ENCODE data around the gene ASCL1.

Gene ASCL1

DNA sequence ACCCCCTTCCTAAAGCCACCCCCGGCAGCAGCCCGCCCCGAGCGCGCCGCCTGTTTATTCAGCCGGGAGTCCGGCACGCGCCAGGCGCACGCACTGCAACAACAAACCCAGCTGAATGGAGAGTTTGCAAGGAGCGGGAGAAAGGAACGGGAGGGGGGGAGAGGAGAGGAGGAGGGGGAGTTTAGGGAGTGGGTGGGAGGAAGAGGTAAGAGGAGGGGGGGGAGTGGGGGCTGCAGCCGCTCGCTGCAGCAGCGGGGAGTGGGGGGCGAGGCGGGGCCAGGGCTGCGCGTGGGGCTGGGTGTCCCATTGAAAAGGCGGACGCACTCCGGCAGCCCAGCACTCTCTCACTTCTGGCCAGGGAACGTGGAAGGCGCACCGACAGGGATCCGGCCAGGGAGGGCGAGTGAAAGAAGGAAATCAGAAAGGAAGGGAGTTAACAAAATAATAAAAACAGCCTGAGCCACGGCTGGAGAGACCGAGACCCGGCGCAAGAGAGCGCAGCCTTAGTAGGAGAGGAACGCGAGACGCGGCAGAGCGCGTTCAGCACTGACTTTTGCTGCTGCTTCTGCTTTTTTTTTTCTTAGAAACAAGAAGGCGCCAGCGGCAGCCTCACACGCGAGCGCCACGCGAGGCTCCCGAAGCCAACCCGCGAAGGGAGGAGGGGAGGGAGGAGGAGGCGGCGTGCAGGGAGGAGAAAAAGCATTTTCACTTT, at the start of gene ASCL1:
ASCL1 (plus strand) TSS at position 336 of the 712 bp plus-strand sequence. CDS start 571 bp downstream, outside the sequence.
- Histone ChIP-seq H3K4me1 (ENCODE audit: control insufficient read depth, insufficient read depth, low read length) (no peaks in the 10 kb centered on the region), H3K36me3 (ENCODE audit: control insufficient read depth in 2 of 2, insufficient read depth in 1 of 2, low read length in 2 of 2) (no peaks in the 10 kb centered on the region), H3K27ac (ENCODE audit: extremely low read depth, low read depth, low read length) (no peak within 1 kb of the TSS), H3K9me3 (ENCODE audit: control insufficient read depth, insufficient read depth, low read depth, low read length) (no peaks in the 10 kb centered on the region), H3K4me3 (ENCODE audit: low read depth, low read length) (peak within 1 kb of the TSS; percentile 22)
- ChIA-PET POLR2A (interaction anchor here (0.6 kb wide), 1 partner anchor 128 kb away, joined by 3 read pairs; no protein-coding TSS in a partner anchor), CTCF (no interaction called here)
- TF ChIP-seq, protein P1, sequence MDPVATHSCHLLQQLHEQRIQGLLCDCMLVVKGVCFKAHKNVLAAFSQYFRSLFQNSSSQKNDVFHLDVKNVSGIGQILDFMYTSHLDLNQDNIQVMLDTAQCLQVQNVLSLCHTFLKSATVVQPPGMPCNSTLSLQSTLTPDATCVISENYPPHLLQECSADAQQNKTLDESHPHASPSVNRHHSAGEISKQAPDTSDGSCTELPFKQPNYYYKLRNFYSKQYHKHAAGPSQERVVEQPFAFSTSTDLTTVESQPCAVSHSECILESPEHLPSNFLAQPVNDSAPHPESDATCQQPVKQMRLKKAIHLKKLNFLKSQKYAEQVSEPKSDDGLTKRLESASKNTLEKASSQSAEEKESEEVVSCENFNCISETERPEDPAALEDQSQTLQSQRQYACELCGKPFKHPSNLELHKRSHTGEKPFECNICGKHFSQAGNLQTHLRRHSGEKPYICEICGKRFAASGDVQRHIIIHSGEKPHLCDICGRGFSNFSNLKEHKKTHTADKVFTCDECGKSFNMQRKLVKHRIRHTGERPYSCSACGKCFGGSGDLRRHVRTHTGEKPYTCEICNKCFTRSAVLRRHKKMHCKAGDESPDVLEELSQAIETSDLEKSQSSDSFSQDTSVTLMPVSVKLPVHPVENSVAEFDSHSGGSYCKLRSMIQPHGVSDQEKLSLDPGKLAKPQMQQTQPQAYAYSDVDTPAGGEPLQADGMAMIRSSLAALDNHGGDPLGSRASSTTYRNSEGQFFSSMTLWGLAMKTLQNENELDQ (tag by site-specific recombination; IDR thresholded peaks at IDR 0.05; ENCODE audit: low read depth) = no peak
- no peak for TF ChIP-seq HOXD13 (CRISPR knock-in tag; IDR thresholded peaks at IDR 0.05; ENCODE audit: borderline replicate concordance)
- TF ChIP-seq, protein P2, sequence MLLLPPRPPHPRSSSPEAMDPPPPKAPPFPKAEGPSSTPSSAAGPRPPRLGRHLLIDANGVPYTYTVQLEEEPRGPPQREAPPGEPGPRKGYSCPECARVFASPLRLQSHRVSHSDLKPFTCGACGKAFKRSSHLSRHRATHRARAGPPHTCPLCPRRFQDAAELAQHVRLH (tag by site-specific recombination; IDR thresholded peaks at IDR 0.05) = no peak
- TF ChIP-seq ZNF677 (tag by site-specific recombination; IDR thresholded peaks at IDR 0.05) = no peak
- TF ChIP-seq ZNF426 (tag by site-specific recombination; IDR thresholded peaks at IDR 0.05) = no peak
- TF ChIP-seq, protein P3, sequence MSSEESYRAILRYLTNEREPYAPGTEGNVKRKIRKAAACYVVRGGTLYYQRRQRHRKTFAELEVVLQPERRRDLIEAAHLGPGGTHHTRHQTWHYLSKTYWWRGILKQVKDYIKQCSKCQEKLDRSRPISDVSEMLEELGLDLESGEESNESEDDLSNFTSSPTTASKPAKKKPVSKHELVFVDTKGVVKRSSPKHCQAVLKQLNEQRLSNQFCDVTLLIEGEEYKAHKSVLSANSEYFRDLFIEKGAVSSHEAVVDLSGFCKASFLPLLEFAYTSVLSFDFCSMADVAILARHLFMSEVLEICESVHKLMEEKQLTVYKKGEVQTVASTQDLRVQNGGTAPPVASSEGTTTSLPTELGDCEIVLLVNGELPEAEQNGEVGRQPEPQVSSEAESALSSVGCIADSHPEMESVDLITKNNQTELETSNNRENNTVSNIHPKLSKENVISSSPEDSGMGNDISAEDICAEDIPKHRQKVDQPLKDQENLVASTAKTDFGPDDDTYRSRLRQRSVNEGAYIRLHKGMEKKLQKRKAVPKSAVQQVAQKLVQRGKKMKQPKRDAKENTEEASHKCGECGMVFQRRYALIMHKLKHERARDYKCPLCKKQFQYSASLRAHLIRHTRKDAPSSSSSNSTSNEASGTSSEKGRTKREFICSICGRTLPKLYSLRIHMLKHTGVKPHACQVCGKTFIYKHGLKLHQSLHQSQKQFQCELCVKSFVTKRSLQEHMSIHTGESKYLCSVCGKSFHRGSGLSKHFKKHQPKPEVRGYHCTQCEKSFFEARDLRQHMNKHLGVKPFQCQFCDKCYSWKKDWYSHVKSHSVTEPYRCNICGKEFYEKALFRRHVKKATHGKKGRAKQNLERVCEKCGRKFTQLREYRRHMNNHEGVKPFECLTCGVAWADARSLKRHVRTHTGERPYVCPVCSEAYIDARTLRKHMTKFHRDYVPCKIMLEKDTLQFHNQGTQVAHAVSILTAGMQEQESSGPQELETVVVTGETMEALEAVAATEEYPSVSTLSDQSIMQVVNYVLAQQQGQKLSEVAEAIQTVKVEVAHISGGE (tag by site-specific recombination; conservative IDR thresholded peaks at IDR 0.05; ENCODE audit: low read depth) = no peak
- no peak for TF ChIP-seq ZNF510 (tag by site-specific recombination; IDR thresholded peaks at IDR 0.05; ENCODE audit: insufficient replicate concordance)
- TF ChIP-seq, protein P4, sequence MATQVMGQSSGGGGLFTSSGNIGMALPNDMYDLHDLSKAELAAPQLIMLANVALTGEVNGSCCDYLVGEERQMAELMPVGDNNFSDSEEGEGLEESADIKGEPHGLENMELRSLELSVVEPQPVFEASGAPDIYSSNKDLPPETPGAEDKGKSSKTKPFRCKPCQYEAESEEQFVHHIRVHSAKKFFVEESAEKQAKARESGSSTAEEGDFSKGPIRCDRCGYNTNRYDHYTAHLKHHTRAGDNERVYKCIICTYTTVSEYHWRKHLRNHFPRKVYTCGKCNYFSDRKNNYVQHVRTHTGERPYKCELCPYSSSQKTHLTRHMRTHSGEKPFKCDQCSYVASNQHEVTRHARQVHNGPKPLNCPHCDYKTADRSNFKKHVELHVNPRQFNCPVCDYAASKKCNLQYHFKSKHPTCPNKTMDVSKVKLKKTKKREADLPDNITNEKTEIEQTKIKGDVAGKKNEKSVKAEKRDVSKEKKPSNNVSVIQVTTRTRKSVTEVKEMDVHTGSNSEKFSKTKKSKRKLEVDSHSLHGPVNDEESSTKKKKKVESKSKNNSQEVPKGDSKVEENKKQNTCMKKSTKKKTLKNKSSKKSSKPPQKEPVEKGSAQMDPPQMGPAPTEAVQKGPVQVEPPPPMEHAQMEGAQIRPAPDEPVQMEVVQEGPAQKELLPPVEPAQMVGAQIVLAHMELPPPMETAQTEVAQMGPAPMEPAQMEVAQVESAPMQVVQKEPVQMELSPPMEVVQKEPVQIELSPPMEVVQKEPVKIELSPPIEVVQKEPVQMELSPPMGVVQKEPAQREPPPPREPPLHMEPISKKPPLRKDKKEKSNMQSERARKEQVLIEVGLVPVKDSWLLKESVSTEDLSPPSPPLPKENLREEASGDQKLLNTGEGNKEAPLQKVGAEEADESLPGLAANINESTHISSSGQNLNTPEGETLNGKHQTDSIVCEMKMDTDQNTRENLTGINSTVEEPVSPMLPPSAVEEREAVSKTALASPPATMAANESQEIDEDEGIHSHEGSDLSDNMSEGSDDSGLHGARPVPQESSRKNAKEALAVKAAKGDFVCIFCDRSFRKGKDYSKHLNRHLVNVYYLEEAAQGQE (tag by site-specific recombination; IDR thresholded peaks at IDR 0.05) = no peak
- no peak for TF ChIP-seq SP3 (tag by site-specific recombination; IDR thresholded peaks at IDR 0.05)
- TF ChIP-seq, protein P5, sequence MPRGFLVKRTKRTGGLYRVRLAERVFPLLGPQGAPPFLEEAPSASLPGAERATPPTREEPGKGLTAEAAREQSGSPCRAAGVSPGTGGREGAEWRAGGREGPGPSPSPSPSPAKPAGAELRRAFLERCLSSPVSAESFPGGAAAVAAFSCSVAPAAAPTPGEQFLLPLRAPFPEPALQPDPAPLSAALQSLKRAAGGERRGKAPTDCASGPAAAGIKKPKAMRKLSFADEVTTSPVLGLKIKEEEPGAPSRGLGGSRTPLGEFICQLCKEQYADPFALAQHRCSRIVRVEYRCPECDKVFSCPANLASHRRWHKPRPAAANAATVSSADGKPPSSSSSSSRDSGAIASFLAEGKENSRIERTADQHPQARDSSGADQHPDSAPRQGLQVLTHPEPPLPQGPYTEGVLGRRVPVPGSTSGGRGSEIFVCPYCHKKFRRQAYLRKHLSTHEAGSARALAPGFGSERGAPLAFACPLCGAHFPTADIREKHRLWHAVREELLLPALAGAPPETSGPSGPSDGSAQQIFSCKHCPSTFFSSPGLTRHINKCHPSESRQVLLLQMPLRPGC (tag by site-specific recombination; IDR thresholded peaks at IDR 0.05) = no peak
- no peak for TF ChIP-seq ZNF202 (tag by site-specific recombination; IDR thresholded peaks at IDR 0.05; ENCODE audit: borderline replicate concordance)
- no peak for TF ChIP-seq ZSCAN16 (tag by site-specific recombination; IDR thresholded peaks at IDR 0.05)
- TF ChIP-seq, protein P6, sequence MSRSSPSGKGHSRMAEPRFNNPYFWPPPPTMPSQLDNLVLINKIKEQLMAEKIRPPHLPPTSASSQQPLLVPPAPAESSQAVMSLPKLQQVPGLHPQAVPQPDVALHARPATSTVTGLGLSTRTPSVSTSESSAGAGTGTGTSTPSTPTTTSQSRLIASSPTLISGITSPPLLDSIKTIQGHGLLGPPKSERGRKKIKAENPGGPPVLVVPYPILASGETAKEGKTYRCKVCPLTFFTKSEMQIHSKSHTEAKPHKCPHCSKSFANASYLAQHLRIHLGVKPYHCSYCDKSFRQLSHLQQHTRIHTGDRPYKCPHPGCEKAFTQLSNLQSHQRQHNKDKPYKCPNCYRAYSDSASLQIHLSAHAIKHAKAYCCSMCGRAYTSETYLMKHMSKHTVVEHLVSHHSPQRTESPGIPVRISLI (tag by site-specific recombination; IDR thresholded peaks at IDR 0.05) = no peak
- TF ChIP-seq ZNF416 (tag by site-specific recombination; IDR thresholded peaks at IDR 0.05) = no peak
- TF ChIP-seq, protein P7, sequence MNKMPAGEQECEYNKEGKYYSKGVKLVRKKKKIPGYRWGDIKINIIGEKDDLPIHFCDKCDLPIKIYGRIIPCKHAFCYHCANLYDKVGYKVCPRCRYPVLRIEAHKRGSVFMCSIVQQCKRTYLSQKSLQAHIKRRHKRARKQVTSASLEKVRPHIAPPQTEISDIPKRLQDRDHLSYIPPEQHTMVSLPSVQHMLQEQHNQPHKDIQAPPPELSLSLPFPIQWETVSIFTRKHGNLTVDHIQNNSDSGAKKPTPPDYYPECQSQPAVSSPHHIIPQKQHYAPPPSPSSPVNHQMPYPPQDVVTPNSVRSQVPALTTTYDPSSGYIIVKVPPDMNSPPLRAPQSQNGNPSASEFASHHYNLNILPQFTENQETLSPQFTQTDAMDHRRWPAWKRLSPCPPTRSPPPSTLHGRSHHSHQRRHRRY (tag by site-specific recombination; IDR thresholded peaks at IDR 0.05) = no peak
- TF ChIP-seq ZNF560 (tag by site-specific recombination; IDR thresholded peaks at IDR 0.05; ENCODE audit: borderline replicate concordance) = no peak
- TF ChIP-seq, protein P8, sequence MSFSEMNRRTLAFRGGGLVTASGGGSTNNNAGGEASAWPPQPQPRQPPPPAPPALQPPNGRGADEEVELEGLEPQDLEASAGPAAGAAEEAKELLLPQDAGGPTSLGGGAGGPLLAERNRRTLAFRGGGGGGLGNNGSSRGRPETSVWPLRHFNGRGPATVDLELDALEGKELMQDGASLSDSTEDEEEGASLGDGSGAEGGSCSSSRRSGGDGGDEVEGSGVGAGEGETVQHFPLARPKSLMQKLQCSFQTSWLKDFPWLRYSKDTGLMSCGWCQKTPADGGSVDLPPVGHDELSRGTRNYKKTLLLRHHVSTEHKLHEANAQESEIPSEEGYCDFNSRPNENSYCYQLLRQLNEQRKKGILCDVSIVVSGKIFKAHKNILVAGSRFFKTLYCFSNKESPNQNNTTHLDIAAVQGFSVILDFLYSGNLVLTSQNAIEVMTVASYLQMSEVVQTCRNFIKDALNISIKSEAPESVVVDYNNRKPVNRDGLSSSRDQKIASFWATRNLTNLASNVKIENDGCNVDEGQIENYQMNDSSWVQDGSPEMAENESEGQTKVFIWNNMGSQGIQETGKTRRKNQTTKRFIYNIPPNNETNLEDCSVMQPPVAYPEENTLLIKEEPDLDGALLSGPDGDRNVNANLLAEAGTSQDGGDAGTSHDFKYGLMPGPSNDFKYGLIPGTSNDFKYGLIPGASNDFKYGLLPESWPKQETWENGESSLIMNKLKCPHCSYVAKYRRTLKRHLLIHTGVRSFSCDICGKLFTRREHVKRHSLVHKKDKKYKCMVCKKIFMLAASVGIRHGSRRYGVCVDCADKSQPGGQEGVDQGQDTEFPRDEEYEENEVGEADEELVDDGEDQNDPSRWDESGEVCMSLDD (tag by site-specific recombination; IDR thresholded peaks at IDR 0.05) = no peak
- TF ChIP-seq PRDM1 (tag by site-specific recombination; IDR thresholded peaks at IDR 0.05) = no peak

Data from HEK293 (cell line).